SK-N-SH (cell line): Measurements from ENCODE around the gene TEP1.

Experiments used
- CHD2 ChIP-seq: fragments of 150-350 bp; IDR thresholded peaks from 2 replicates; pipeline ENCODE4 v1.6.1; 2018; ENCODE audit warnings: low read length; ENCODE audit not compliant: partially characterized antibody
- EZH2phosphoT487 ChIP-seq: fragments of 200-600 bp; sonication (generic); IDR thresholded peaks from 2 replicates; pipeline ENCODE4 v1.6.1; 2017; ENCODE audit warnings: low read depth, mixed run types, mild to moderate bottlenecking, antibody characterized with exemption, moderate library complexity, borderline replicate concordance
- GABPA ChIP-seq: IDR thresholded peaks from 2 replicates; pipeline ENCODE4 v1.4.0; 2012; ENCODE audit warnings: low read depth, mild to moderate bottlenecking
- MAX ChIP-seq: IDR thresholded peaks from 2 replicates; pipeline ENCODE4 v1.4.0; 2012; ENCODE audit warnings: low read depth
- NRF1 ChIP-seq: IDR thresholded peaks from 2 replicates; pipeline ENCODE4 v1.6.1; 2012; ENCODE audit warnings: low read depth, mild to moderate bottlenecking, low read length
- POLR2AphosphoS5 ChIP-seq: IDR thresholded peaks from 2 replicates; pipeline ENCODE4 v1.6.1; 2012; ENCODE audit warnings: low read depth, low read length
- RAD21 ChIP-seq: IDR thresholded peaks from 2 replicates; pipeline ENCODE4 v1.6.1; 2012; ENCODE audit warnings: mild to moderate bottlenecking, low read length
- RFX5 ChIP-seq: IDR thresholded peaks from 2 replicates; pipeline ENCODE4 v1.6.1; 2012; ENCODE audit warnings: mild to moderate bottlenecking, improper control_type of control experiment, low read length
- TEAD4 ChIP-seq: IDR thresholded peaks from 2 replicates; pipeline ENCODE4 v1.4.0; 2012; ENCODE audit warnings: mild to moderate bottlenecking, borderline replicate concordance; ENCODE audit not compliant: insufficient read depth
- TF ChIP-seq, protein P1 (sequence below): fragments of 200-600 bp; sonication (generic); IDR thresholded peaks from 2 replicates; pipeline ENCODE4 v1.6.1; 2017; ENCODE audit warnings: antibody characterized with exemption, mild to moderate bottlenecking, moderate library complexity

- TF ChIP-seq, protein P1, sequence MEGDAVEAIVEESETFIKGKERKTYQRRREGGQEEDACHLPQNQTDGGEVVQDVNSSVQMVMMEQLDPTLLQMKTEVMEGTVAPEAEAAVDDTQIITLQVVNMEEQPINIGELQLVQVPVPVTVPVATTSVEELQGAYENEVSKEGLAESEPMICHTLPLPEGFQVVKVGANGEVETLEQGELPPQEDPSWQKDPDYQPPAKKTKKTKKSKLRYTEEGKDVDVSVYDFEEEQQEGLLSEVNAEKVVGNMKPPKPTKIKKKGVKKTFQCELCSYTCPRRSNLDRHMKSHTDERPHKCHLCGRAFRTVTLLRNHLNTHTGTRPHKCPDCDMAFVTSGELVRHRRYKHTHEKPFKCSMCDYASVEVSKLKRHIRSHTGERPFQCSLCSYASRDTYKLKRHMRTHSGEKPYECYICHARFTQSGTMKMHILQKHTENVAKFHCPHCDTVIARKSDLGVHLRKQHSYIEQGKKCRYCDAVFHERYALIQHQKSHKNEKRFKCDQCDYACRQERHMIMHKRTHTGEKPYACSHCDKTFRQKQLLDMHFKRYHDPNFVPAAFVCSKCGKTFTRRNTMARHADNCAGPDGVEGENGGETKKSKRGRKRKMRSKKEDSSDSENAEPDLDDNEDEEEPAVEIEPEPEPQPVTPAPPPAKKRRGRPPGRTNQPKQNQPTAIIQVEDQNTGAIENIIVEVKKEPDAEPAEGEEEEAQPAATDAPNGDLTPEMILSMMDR: peak; percentile 82
- no peak for TF ChIP-seq POLR2AphosphoS5
- TF ChIP-seq RAD21: peak; percentile 84
- no peak for TF ChIP-seq TEAD4
- no peak for TF ChIP-seq GABPA
- no peak for TF ChIP-seq RFX5
- TF ChIP-seq CHD2: no peak
- no peak for TF ChIP-seq MAX
- TF ChIP-seq EZH2phosphoT487: no peak
- TF ChIP-seq NRF1: no peak
Measured at GRCh38 chr14:20327005-20327869, 86.1 kb downstream of the TEP1 start.
